ENCODE results near the gene KCNMA1. TPM values are rescaled to one million over a fixed set of nuclear protein-coding genes. Genes with fewer than 3 reads are reported as not detected.

KCNMA1 gene
- polyA plus RNA-seq, 4 donors: 2.7 to 8.6 (median 7.7) TPM

DNA sequence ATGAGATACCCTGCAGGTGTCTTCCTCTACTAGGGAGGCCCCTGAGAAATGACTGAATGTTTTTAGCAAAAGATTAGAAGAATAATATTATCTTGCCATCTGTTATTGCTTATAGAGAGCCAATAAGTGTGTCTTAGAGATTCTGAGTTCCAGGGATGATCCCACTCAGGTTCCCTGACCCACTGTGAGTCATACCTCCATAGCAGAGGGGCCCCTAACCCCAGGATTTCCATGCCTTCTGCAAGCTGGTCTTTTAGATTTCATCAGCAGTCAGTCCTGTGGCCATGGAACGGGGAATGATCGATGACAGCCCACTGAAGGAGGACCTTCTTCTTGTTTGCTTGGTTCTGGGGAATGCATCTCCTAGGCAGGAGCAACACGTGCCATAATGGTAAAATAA lies 333.4 kb downstream of the KCNMA1 start:
- peaks cover 0 to 9% of the 10 kb centered on the region in 2 donors for H3K9me3 ChIP-seq (ENCODE audit: control insufficient read depth in 2 of 2, insufficient read depth in 1 of 2, low read depth in 1 of 2, low read length in 1 of 2)
- no peak overlapping the region for H3K4me3 ChIP-seq (ENCODE audit: low read depth in 1 of 3, low read length in 3 of 3)
- H3K27me3 ChIP-seq (ENCODE audit: control insufficient read depth in 3 of 3, insufficient read depth in 3 of 3, low read length in 3 of 3): peaks cover 0 to 5% (median 2%) of the 10 kb centered on the region in 3 donors
- DNase-seq (no peak), FAIRE-seq (no peak)
- no peaks in the 10 kb centered on the region for H3K4me1 ChIP-seq (ENCODE audit: control insufficient read depth in 3 of 3, insufficient read depth in 2 of 3, low read depth in 1 of 3, low read length in 2 of 3)
- no peaks in the 10 kb centered on the region for H3K36me3 ChIP-seq (ENCODE audit: control insufficient read depth in 3 of 3, insufficient read depth in 2 of 3, low read depth in 1 of 3, low read length in 3 of 3)
- WGBS, 3 donors: 66 to 82% (median 81%) methylated on average over 3 of the region's 3 CpGs
- no peak overlapping the region for H3K27ac ChIP-seq (ENCODE audit: low read depth in 1 of 3, low read length in 2 of 3)

DNA sequence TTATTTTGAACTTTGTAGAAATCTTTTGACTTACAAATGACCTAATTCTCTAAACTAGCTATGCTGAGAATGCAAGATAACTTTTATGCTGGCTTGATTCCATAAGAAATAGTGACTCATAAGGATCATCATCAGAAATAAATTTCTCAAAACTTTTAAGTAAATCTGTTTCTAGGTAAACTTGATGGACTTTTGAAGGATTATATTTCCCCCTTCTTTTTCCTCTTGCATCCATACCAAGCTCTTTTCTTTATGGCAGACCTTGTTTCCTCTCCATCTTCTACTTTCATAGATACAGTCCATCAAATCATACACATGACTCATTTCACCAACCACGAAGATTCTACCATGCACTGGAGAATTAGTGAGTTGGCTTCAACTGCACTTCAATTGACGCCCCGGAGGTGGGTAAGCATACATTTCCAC lies 336.3 kb downstream of the KCNMA1 start:
- WGBS, 3 donors: 86 to 89% (median 88%) methylated on average over 3 of the region's 3 CpGs
- DNase-seq: no peak
- Histone ChIP-seq H3K36me3 (ENCODE audit: control insufficient read depth in 3 of 3, insufficient read depth in 2 of 3, low read depth in 1 of 3, low read length in 3 of 3) (no peaks in the 10 kb centered on the region), H3K27ac (ENCODE audit: low read depth in 1 of 3, low read length in 2 of 3) (no peak overlapping the region), H3K4me1 (ENCODE audit: control insufficient read depth in 3 of 3, insufficient read depth in 2 of 3, low read depth in 1 of 3, low read length in 2 of 3) (no peaks in the 10 kb centered on the region), H3K4me3 (ENCODE audit: low read depth in 1 of 3, low read length in 3 of 3) (no peak overlapping the region), H3K27me3 (ENCODE audit: control insufficient read depth in 3 of 3, insufficient read depth in 3 of 3, low read length in 3 of 3) (peaks cover 0 to 5% (median 2%) of the 10 kb centered on the region in 3 donors), H3K9me3 (ENCODE audit: control insufficient read depth in 2 of 2, insufficient read depth in 1 of 2, low read depth in 1 of 2, low read length in 1 of 2) (peaks cover 0 to 9% of the 10 kb centered on the region in 2 donors)
- no peak for FAIRE-seq

DNA sequence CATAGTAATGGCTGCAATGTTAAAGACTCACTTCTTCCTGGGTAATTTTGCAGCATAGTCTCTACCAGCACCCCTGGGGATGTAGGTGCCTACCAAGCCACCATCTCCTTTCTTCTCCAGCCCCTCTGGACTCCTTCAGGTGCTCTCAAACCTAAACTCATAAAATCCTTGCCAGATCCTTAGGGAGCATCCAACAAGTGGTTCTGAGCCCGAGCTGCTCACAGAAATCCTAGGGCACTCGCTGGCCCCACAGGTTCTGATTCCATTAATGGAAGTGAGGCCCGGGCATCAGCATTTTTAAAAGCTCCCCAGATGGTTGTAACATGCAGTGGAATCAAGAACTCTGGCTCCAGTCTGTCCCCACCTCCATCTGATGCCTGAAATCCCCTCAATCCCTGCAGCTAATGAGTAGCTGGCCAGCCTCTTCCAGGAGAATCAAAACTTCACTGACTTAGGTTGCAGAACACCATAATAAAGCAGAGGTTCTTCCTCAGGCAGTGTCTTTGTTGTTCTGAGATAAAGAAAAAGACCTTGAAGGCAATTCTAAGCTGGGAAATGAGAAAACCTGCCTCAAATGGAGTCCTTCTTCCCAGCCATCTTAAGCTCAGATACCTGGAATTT lies 336.8 kb downstream of the KCNMA1 start:
- DNase-seq (no peak), FAIRE-seq (no peak)
- WGBS, 3 donors: 71 to 82% (median 78%) methylated on average over 3 of the region's 3 CpGs
- Histone ChIP-seq H3K4me1 (ENCODE audit: control insufficient read depth in 3 of 3, insufficient read depth in 2 of 3, low read depth in 1 of 3, low read length in 2 of 3) (no peaks in the 10 kb centered on the region), H3K4me3 (ENCODE audit: low read depth in 1 of 3, low read length in 3 of 3) (no peak overlapping the region), H3K9me3 (ENCODE audit: control insufficient read depth in 2 of 2, insufficient read depth in 1 of 2, low read depth in 1 of 2, low read length in 1 of 2) (peaks cover 0 to 9% of the 10 kb centered on the region in 2 donors), H3K27ac (ENCODE audit: low read depth in 1 of 3, low read length in 2 of 3) (no peak overlapping the region), H3K36me3 (ENCODE audit: control insufficient read depth in 3 of 3, insufficient read depth in 2 of 3, low read depth in 1 of 3, low read length in 3 of 3) (no peaks in the 10 kb centered on the region), H3K27me3 (ENCODE audit: control insufficient read depth in 3 of 3, insufficient read depth in 3 of 3, low read length in 3 of 3) (peaks cover 0 to 5% (median 2%) of the 10 kb centered on the region in 3 donors)

DNA sequence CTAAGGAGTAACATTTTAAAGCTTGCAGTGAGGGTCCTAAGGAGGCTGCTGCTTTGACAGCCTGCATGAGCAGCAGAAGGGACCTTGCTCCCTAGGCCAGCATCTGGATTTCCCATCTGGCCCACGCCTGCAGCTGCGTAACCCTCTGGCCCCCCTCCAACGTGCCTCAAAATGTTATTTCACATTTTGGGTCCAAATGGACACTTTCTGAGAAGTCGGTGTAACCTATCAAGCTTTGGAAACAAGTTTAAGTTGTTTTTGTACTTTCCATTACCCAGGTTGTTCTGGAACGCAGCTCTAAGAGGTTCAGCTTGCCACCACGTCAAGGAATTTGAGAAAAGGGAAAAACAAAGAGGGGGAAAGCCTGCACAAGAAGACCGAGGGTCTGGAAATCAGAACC lies 338.3 kb downstream of the KCNMA1 start:
- Histone ChIP-seq H3K27me3 (ENCODE audit: control insufficient read depth in 3 of 3, insufficient read depth in 3 of 3, low read length in 3 of 3) (peaks cover 0 to 5% (median 2%) of the 10 kb centered on the region in 3 donors), H3K4me1 (ENCODE audit: control insufficient read depth in 3 of 3, insufficient read depth in 2 of 3, low read depth in 1 of 3, low read length in 2 of 3) (no peaks in the 10 kb centered on the region), H3K9me3 (ENCODE audit: control insufficient read depth in 2 of 2, insufficient read depth in 1 of 2, low read depth in 1 of 2, low read length in 1 of 2) (peaks cover 0 to 9% of the 10 kb centered on the region in 2 donors), H3K27ac (ENCODE audit: low read depth in 1 of 3, low read length in 2 of 3) (no peak overlapping the region), H3K4me3 (ENCODE audit: low read depth in 1 of 3, low read length in 3 of 3) (no peak overlapping the region), H3K36me3 (ENCODE audit: control insufficient read depth in 3 of 3, insufficient read depth in 2 of 3, low read depth in 1 of 3, low read length in 3 of 3) (no peaks in the 10 kb centered on the region)
- DNase-seq: no peak
- WGBS, 3 donors: 73 to 79% (median 73%) methylated on average over 7 of the region's 7 CpGs
- FAIRE-seq: no peak

DNA sequence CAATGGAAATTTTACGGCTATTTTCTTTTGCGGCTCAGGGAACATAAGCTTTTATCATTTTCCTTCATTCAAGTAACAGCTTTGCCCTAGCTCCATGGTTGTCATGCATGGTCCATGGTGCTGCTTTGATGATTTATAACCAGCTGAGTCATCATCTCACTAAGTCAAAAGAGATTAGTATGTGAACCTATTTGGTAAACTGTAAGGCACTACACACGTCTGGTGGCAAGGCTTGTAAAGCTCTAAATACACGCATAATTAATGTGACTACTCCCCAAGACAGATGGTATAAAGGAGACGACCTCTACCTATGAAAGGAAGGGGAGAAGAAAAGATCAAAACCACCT lies 340.2 kb downstream of the KCNMA1 start:
- Histone ChIP-seq H3K4me3 (ENCODE audit: low read depth in 1 of 3, low read length in 3 of 3) (no peak overlapping the region), H3K36me3 (ENCODE audit: control insufficient read depth in 3 of 3, insufficient read depth in 2 of 3, low read depth in 1 of 3, low read length in 3 of 3) (no peaks in the 10 kb centered on the region), H3K4me1 (ENCODE audit: control insufficient read depth in 3 of 3, insufficient read depth in 2 of 3, low read depth in 1 of 3, low read length in 2 of 3) (no peaks in the 10 kb centered on the region), H3K9me3 (ENCODE audit: control insufficient read depth in 2 of 2, insufficient read depth in 1 of 2, low read depth in 1 of 2, low read length in 1 of 2) (peaks cover 0 to 4% of the 10 kb centered on the region in 2 donors), H3K27ac (ENCODE audit: low read depth in 1 of 3, low read length in 2 of 3) (no peak overlapping the region), H3K27me3 (ENCODE audit: control insufficient read depth in 3 of 3, insufficient read depth in 3 of 3, low read length in 3 of 3) (peaks cover 0 to 9% (median 2%) of the 10 kb centered on the region in 3 donors)
- DNase-seq (peak; percentile 16 to 23), FAIRE-seq (no peak)
- WGBS, 3 donors: 24 to 43% (median 27%) methylated on average over 5 of the region's 5 CpGs

DNA sequence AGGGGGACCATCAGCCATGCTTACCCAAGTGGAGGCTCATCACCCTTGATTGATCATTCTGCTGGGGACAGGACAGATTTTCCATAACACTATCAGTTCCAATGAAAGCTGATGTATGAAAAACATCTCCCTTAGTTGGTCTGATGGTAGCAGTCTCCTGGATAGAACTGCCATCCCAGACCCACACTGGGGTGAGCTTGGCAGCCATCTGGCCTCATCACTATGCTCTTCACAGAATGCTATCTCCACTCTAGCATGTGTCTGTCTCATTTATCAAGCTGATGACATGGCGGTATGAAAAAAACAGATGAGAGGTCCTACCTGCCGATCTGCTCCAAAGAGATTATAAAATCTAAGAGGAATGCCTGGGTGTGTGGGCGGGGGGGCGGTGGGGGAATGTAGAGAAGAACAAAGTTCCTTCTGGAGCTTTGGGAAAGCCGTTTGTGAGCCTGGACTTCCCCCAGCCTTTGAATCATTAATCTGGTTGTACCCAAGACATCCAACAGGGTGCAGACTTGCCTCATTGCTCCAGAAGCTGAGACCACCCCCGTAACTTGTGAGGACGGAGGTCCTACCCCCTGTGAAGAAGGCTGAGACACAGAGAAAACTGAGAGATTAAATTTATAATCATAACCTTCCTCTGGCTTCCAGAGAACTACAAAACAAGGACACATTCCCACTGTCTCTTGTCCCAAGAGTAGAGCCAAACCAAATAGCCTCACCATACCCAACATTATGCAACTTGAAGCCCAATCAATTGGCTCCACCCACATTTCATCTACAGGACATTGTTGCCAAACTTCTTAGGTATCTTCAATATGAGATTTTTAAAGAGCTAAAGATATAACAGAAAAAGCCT lies 340.8 kb downstream of the KCNMA1 start:
- FAIRE-seq (no peak), DNase-seq (no peak)
- H3K4me1 ChIP-seq (ENCODE audit: control insufficient read depth in 3 of 3, insufficient read depth in 2 of 3, low read depth in 1 of 3, low read length in 2 of 3): no peaks in the 10 kb centered on the region
- H3K9me3 ChIP-seq (ENCODE audit: control insufficient read depth in 2 of 2, insufficient read depth in 1 of 2, low read depth in 1 of 2, low read length in 1 of 2): no peaks in the 10 kb centered on the region
- H3K36me3 ChIP-seq (ENCODE audit: control insufficient read depth in 3 of 3, insufficient read depth in 2 of 3, low read depth in 1 of 3, low read length in 3 of 3): no peaks in the 10 kb centered on the region
- 21 to 48% (median 36%) methylated on average over 7 of the region's 7 CpGs for WGBS, 3 donors
- H3K4me3 ChIP-seq (ENCODE audit: low read depth in 1 of 3, low read length in 3 of 3): no peak overlapping the region
- no peak overlapping the region for H3K27ac ChIP-seq (ENCODE audit: low read depth in 1 of 3, low read length in 2 of 3)
- H3K27me3 ChIP-seq (ENCODE audit: control insufficient read depth in 3 of 3, insufficient read depth in 3 of 3, low read length in 3 of 3): peaks cover 0 to 6% (median under 1%) of the 10 kb centered on the region in 3 donors

DNA sequence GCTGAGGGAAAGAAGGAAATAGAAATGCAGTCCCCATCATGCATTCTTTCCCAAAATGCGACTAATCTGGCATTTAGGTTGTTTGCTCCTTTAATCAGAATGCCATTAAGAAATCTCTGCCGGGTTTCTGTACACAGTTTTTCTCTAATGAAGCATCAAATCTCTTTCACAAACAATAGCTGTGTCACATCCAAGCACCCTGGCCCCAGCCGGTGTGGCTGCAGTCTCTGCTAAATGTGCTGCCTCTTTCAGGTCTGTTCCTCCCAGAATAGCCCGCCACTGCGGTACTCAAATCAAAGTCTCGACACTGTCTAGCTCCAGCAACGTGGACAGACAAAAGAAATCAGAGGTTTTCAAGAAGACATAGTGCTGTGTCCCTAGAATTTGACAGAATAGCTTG lies 343.8 kb downstream of the KCNMA1 start:
- 79 to 89% (median 83%) methylated on average over 7 of the region's 7 CpGs for whole genome bisulfite sequencing, 3 donors
- FAIRE-seq (no peak), DNase-seq (no peak)
- Histone ChIP-seq H3K9me3 (ENCODE audit: control insufficient read depth in 2 of 2, insufficient read depth in 1 of 2, low read depth in 1 of 2, low read length in 1 of 2) (no peaks in the 10 kb centered on the region), H3K4me3 (ENCODE audit: low read depth in 1 of 3, low read length in 3 of 3) (no peak overlapping the region), H3K27ac (ENCODE audit: low read depth in 1 of 3, low read length in 2 of 3) (no peak overlapping the region), H3K27me3 (ENCODE audit: control insufficient read depth in 3 of 3, insufficient read depth in 3 of 3, low read length in 3 of 3) (peaks cover 0 to 6% (median 0%) of the 10 kb centered on the region in 3 donors), H3K36me3 (ENCODE audit: control insufficient read depth in 3 of 3, insufficient read depth in 2 of 3, low read depth in 1 of 3, low read length in 3 of 3) (no peaks in the 10 kb centered on the region), H3K4me1 (ENCODE audit: control insufficient read depth in 3 of 3, insufficient read depth in 2 of 3, low read depth in 1 of 3, low read length in 2 of 3) (no peaks in the 10 kb centered on the region)

DNA sequence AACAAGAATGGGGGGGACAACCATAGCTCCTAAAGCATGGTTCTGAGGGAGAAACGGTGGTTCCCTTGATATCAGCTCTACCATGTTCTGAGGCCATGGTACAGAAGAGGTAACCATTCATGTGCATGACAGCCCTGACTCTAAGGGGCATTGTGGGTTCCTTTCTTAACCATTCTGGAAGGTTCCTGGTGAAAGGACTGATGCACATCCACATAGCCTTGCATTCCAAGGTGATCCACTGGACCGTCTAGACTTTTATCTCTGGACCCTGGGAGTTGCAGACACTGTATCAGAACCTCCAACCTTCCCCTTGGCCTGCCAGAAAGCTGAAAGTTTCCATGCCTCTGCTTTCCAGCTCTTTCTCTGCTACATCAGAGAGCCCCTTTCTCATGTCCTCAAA lies 344.3 kb downstream of the KCNMA1 start:
- no peak for DNase-seq
- H3K4me3 ChIP-seq (ENCODE audit: low read depth in 1 of 3, low read length in 3 of 3): no peak overlapping the region
- H3K4me1 ChIP-seq (ENCODE audit: control insufficient read depth in 3 of 3, insufficient read depth in 2 of 3, low read depth in 1 of 3, low read length in 2 of 3): no peaks in the 10 kb centered on the region
- FAIRE-seq: no peak
- H3K27ac ChIP-seq (ENCODE audit: low read depth in 1 of 3, low read length in 2 of 3): no peak overlapping the region
- no peaks in the 10 kb centered on the region for H3K36me3 ChIP-seq (ENCODE audit: control insufficient read depth in 3 of 3, insufficient read depth in 2 of 3, low read depth in 1 of 3, low read length in 3 of 3)
- no peaks in the 10 kb centered on the region for H3K9me3 ChIP-seq (ENCODE audit: control insufficient read depth in 2 of 2, insufficient read depth in 1 of 2, low read depth in 1 of 2, low read length in 1 of 2)
- 74 to 80% (median 75%) methylated on average over 2 of the region's 2 CpGs for WGBS, 3 donors
- peaks cover 0 to 6% (median 0%) of the 10 kb centered on the region in 3 donors for H3K27me3 ChIP-seq (ENCODE audit: control insufficient read depth in 3 of 3, insufficient read depth in 3 of 3, low read length in 3 of 3)

Data from small intestine (tissue), 7 donors.